ENCODE data around the gene PRLR. TPM values are rescaled to one million over a fixed set of nuclear protein-coding genes. Genes with fewer than 3 reads are reported as not detected.

The PRLR gene
- total RNA-seq, 1 experiment from 2014 or later, result 2.5 TPM

DNA sequence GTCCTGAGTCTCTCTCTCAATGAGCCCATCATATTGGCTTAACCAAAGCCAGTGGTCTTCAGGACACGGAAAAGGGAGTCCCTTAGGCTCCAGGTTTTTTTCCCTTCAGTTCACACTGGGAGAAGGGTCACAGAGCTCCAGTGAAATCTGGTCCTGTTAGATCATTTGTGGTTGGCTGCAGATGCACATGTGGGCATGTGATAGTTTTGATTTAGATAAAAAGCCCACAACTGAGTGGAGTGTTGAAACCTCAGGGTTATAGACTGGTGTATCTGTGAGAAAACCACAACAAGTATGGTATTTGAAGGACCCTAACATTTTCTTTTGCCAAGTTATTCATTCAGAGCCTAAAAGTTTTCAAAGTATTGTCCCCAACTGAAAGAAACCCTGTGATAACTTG, 46.7 kb downstream of the PRLR start:
- Histone ChIP-seq H2BK120ac (ENCODE audit: low read depth, low read length, poor library complexity, severe bottlenecking) (no peak overlapping the region), H4K20me1 (ENCODE audit: control insufficient read depth, insufficient read depth, insufficient read length) (no peaks in the 10 kb centered on the region), H3K23ac (ENCODE audit: insufficient read length, low read depth, low read length) (no peak overlapping the region), H3K27ac (ENCODE audit: insufficient read length, low read depth, low read length) (no peak overlapping the region), H3T11ph (ENCODE audit: low read length) (no peak overlapping the region), H4K8ac (replicated peaks; ENCODE audit: insufficient read length, low read depth, low read length) (no peak overlapping the region), H3K79me2 (ENCODE audit: insufficient read depth, low read length) (no peaks in the 10 kb centered on the region), H3K4me2 (ENCODE audit: insufficient read depth, insufficient read length, low read length) (no peak overlapping the region), H3K14ac (ENCODE audit: insufficient read depth, low read length) (no peak overlapping the region), H3K18ac (ENCODE audit: insufficient read length, low read depth, low read length) (no peak overlapping the region), H3K56ac (ENCODE audit: insufficient read length, low read depth, low read length) (no peak overlapping the region), H2BK20ac (ENCODE audit: low read depth, low read length, poor library complexity, severe bottlenecking) (no peak overlapping the region), H2AFZ (ENCODE audit: low read length) (no peak overlapping the region), H2BK15ac (ENCODE audit: low read depth, low read length) (no peak overlapping the region), H3K9me3 (ENCODE audit: control insufficient read depth, low read depth, low read length) (no peaks in the 10 kb centered on the region), H3K4ac (ENCODE audit: low read depth, low read length) (no peak overlapping the region), H4K91ac (ENCODE audit: insufficient read length, low read depth, low read length) (no peak overlapping the region), H2AK5ac (ENCODE audit: insufficient read length, low read length) (no peak overlapping the region), H3K9ac (ENCODE audit: extremely low read depth, insufficient read length, low read length) (no peak overlapping the region), H2BK5ac (ENCODE audit: insufficient read length, low read length) (no peak overlapping the region), H3K4me1 (ENCODE audit: insufficient read depth, low read length) (no peaks in the 10 kb centered on the region), H4K5ac (ENCODE audit: insufficient read length, low read depth, low read length) (no peak overlapping the region), H2BK12ac (ENCODE audit: insufficient read length, low read depth, low read length) (no peak overlapping the region), H3K79me1 (ENCODE audit: insufficient read depth, low read depth, low read length, poor library complexity, severe bottlenecking) (no peaks in the 10 kb centered on the region), H3K27me3 (ENCODE audit: insufficient read depth, low read length) (no peaks in the 10 kb centered on the region), H3K23me2 (ENCODE audit: insufficient read length, low read depth, low read length, poor library complexity, severe bottlenecking) (no peaks in the 10 kb centered on the region)
- DNase-seq, result no peak
- Mint-ChIP-seq H3K27me3 (ENCODE audit: low read depth) (no peaks in the 10 kb centered on the region), H3K4me3 (no peak overlapping the region), H3K9me3 (no peaks in the 10 kb centered on the region; a peak in 1 of 5 replicates), H3K4me1 (peaks cover 17 to 22% of the 10 kb centered on the region in 2 experiments), H3K36me3 (ENCODE audit: insufficient read depth in 1 of 3, low read depth in 3 of 3) (no peaks in the 10 kb centered on the region), H3K27ac (no peak overlapping the region)
- TF ChIP-seq, protein P1, sequence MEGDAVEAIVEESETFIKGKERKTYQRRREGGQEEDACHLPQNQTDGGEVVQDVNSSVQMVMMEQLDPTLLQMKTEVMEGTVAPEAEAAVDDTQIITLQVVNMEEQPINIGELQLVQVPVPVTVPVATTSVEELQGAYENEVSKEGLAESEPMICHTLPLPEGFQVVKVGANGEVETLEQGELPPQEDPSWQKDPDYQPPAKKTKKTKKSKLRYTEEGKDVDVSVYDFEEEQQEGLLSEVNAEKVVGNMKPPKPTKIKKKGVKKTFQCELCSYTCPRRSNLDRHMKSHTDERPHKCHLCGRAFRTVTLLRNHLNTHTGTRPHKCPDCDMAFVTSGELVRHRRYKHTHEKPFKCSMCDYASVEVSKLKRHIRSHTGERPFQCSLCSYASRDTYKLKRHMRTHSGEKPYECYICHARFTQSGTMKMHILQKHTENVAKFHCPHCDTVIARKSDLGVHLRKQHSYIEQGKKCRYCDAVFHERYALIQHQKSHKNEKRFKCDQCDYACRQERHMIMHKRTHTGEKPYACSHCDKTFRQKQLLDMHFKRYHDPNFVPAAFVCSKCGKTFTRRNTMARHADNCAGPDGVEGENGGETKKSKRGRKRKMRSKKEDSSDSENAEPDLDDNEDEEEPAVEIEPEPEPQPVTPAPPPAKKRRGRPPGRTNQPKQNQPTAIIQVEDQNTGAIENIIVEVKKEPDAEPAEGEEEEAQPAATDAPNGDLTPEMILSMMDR (conservative IDR thresholded peaks at IDR 0.05), result no peak; the same call in 2 of the 3 replicates
- WGBS (ENCODE audit: extremely low coverage, insufficient read length, low lambda C conversion rate), result no CpG with 5 or more reads among the region's 1 CpG
